Erythroblast (primary cell): Measurements from ENCODE around the gene PLIN1.

ENCODE experiments used
- GATA1 ChIP-seq: IDR thresholded peaks from 2 replicates; pipeline ENCODE4 v1.6.1; 2011; ENCODE audit warnings: low read depth, mild to moderate bottlenecking, control low read depth, low read length, moderate library complexity
- POLR2A ChIP-seq: IDR thresholded peaks from 2 replicates; pipeline ENCODE4 v1.6.1; 2011; ENCODE audit warnings: mild to moderate bottlenecking, low read length

DNA sequence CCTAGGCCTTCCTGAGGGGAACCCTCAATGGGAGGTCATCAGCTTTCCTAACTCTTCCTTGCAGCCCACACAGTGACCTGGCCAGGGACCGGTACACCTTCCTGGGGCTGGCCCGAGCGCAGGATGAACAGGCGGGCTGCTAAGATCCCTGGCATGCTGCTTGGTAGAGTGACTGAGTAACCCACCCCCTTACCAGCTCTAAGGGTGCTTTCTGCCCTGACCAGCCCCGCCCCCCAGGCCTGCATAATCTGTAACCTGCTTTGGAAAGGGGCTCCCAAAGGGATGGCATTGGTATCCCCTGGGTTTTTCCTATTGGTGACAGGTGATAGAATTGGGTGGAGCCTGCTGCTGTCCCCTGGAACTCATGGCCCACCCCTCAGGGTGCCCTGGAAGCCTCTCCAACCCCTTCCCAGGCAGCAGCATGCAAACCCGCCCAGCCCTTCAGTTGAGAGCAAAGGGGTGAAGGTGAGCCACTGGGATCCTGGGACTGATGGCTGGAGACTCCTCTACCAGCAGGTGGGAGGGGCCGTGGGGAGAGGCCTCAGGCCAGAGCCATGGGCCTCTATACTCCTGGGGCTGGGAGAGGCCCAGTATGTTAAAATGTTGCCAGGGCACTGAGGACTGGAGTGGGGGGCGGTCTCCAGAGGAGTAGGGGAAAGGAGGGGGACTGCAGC lies 12.8 kb downstream of the PLIN1 start:
- TF ChIP-seq POLR2A (no peak), GATA1 (no peak)
